NT2/D1 (cell line): ENCODE data around the gene ASF1A.

Source experiments
- SUZ12 ChIP-seq: IDR thresholded peaks from 2 replicates; pipeline ENCODE4 v1.6.1; 2011; ENCODE audit not compliant: insufficient read length, insufficient read depth; ENCODE audit errors: extremely low read depth
- YY1 ChIP-seq: IDR thresholded peaks from 2 replicates; pipeline ENCODE4 v1.6.1; 2011; ENCODE audit not compliant: insufficient read length, insufficient read depth
- ZNF274 ChIP-seq: IDR thresholded peaks from 2 replicates; pipeline ENCODE4 v1.6.1; 2011; ENCODE audit warnings: mild to moderate bottlenecking, low read depth, low read length

DNA sequence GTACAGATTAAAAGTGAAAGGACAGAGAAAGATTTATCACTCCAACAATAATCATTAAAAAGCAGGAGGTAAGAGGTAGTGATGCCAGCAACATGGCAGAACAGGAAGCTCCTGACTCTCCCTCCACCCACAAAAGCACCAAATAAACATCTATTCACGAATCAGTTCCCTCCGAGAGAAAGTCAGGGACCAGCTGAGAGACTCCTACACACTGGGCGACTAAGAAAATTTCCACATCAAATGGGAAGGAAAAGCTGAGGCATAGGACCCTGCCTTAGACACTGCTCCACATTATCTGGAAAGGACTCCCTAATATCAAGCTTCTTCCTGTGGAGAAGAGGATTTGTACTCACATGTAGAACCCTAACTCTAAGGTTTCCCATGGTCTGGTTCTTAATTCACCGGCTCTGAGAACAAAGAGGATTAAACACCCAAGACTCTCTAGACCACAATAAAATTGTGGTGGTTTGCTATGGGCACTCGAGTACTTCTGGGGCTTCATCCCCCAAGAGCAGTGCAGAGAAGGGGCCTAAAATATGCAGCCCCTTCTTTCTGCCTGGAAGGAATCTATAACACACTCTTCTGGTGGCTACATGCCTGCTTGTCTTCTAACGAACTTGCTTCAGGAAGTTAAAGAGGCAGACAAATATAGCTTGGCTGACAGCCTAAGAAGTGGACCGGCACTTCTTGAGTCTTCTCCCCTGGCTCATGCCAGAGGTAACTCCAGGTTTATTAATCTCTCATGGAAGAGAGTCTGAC is 29.4 kb upstream of the ASF1A start:
- TF ChIP-seq YY1 (no peak), ZNF274 (no peak), SUZ12 (no peak)
